ENCODE results near the gene GPC5. TPM values are rescaled to one million over a fixed set of nuclear protein-coding genes. Genes with fewer than 3 reads are reported as not detected.

Gene GPC5
- total RNA-seq, 1 experiment from 2014 or later, result 0.15 TPM

- Mint-ChIP-seq H3K9me3 (no peaks in the 10 kb centered on the region), H3K27ac (no peak overlapping the region), H3K4me1 (peaks cover 14 to 16% of the 10 kb centered on the region in 2 experiments), H3K36me3 (ENCODE audit: insufficient read depth in 1 of 3, low read depth in 3 of 3) (no peaks in the 10 kb centered on the region; a peak in 1 of 7 replicates), H3K4me3 (no peak overlapping the region), H3K27me3 (ENCODE audit: low read depth) (no peaks in the 10 kb centered on the region)
- H3K9ac ChIP-seq (ENCODE audit: extremely low read depth, insufficient read length, low read length), result no peak overlapping the region
- no peaks in the 10 kb centered on the region for H3K79me2 ChIP-seq (ENCODE audit: insufficient read depth, low read length)
- H4K5ac ChIP-seq (ENCODE audit: insufficient read length, low read depth, low read length), result no peak overlapping the region
- H3K4ac ChIP-seq (ENCODE audit: low read depth, low read length), result no peak overlapping the region
- H3K4me2 ChIP-seq (ENCODE audit: insufficient read depth, insufficient read length, low read length), result no peak overlapping the region
- H2BK15ac ChIP-seq (ENCODE audit: low read depth, low read length), result no peak overlapping the region
- no peak overlapping the region for H4K91ac ChIP-seq (ENCODE audit: insufficient read length, low read depth, low read length)
- H3K4me1 ChIP-seq (ENCODE audit: insufficient read depth, low read length), result no peaks in the 10 kb centered on the region
- H4K20me1 ChIP-seq (ENCODE audit: control insufficient read depth, insufficient read depth, insufficient read length), result no peaks in the 10 kb centered on the region
- H2BK12ac ChIP-seq (ENCODE audit: insufficient read length, low read depth, low read length), result no peak overlapping the region
- no peak overlapping the region for H3T11ph ChIP-seq (ENCODE audit: low read length)
- no peak overlapping the region for H3K23ac ChIP-seq (ENCODE audit: insufficient read length, low read depth, low read length)
- H2AFZ ChIP-seq (ENCODE audit: low read length), result no peak overlapping the region
- H2BK20ac ChIP-seq (ENCODE audit: low read depth, low read length, poor library complexity, severe bottlenecking), result no peak overlapping the region
- no peak overlapping the region for H2BK5ac ChIP-seq (ENCODE audit: insufficient read length, low read length)
- H3K27me3 ChIP-seq (ENCODE audit: insufficient read depth, low read length), result no peaks in the 10 kb centered on the region
- no peaks in the 10 kb centered on the region for H3K79me1 ChIP-seq (ENCODE audit: insufficient read depth, low read depth, low read length, poor library complexity, severe bottlenecking)
- no peaks in the 10 kb centered on the region for H3K23me2 ChIP-seq (ENCODE audit: insufficient read length, low read depth, low read length, poor library complexity, severe bottlenecking)
- H3K18ac ChIP-seq (ENCODE audit: insufficient read length, low read depth, low read length), result no peak overlapping the region
- H2BK120ac ChIP-seq (ENCODE audit: low read depth, low read length, poor library complexity, severe bottlenecking), result no peak overlapping the region
- H3K14ac ChIP-seq (ENCODE audit: insufficient read depth, low read length), result no peak overlapping the region
- no peak overlapping the region for H2AK5ac ChIP-seq (ENCODE audit: insufficient read length, low read length)
- H3K9me3 ChIP-seq (ENCODE audit: control insufficient read depth, low read depth, low read length), result no peaks in the 10 kb centered on the region
- TF ChIP-seq CTCF (conservative IDR thresholded peaks at IDR 0.05), result no peak
- DNase-seq, result no peak
- WGBS (ENCODE audit: extremely low coverage, insufficient read length, low lambda C conversion rate), result no CpG with 5 or more reads among the region's 2 CpGs
- H4K8ac ChIP-seq (replicated peaks; ENCODE audit: insufficient read length, low read depth, low read length), result no peak overlapping the region
- no peak overlapping the region for H3K27ac ChIP-seq (ENCODE audit: insufficient read length, low read depth, low read length)
- no peak overlapping the region for H3K56ac ChIP-seq (ENCODE audit: insufficient read length, low read depth, low read length)
These were observed 258.9 kb downstream of the GPC5 start for GRCh38 chr13:91657283-91657682.

All from H9 (cell line).